Measurements from ENCODE around the gene NTRK3. TPM values are rescaled to one million over a fixed set of nuclear protein-coding genes. Genes with fewer than 3 reads are reported as not detected.

Gene NTRK3
- total and polyA plus RNA-seq, 2 of the 13 experiments (the other 11 are each of a cell fraction or from before 2014, with no cell fraction given) = not detected

DNA sequence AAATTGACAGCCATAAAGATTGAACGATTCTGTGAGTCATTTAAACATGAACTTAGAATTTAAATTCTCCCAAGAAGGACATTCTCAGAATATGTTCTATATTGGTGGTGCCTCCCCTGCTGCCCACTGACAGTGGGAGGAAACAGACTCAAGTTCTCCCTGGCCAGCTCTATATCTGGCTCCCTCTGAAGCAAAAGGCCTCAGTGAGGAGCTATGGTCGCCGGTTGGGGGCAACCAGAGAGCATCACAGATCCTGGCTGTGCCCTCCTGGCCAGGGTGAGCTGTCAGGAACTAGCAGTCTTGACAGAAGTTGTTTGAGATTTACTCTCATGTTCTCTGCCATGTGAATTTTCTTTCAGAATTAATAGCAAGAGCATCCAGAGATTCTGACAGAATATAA, 285.5 kb downstream of the NTRK3 start:
- FAIRE-seq = no peak
- TF ChIP-seq MED13 (CRISPR knock-in tag; IDR thresholded peaks at IDR 0.05) = no peak
- TF ChIP-seq, protein P1, sequence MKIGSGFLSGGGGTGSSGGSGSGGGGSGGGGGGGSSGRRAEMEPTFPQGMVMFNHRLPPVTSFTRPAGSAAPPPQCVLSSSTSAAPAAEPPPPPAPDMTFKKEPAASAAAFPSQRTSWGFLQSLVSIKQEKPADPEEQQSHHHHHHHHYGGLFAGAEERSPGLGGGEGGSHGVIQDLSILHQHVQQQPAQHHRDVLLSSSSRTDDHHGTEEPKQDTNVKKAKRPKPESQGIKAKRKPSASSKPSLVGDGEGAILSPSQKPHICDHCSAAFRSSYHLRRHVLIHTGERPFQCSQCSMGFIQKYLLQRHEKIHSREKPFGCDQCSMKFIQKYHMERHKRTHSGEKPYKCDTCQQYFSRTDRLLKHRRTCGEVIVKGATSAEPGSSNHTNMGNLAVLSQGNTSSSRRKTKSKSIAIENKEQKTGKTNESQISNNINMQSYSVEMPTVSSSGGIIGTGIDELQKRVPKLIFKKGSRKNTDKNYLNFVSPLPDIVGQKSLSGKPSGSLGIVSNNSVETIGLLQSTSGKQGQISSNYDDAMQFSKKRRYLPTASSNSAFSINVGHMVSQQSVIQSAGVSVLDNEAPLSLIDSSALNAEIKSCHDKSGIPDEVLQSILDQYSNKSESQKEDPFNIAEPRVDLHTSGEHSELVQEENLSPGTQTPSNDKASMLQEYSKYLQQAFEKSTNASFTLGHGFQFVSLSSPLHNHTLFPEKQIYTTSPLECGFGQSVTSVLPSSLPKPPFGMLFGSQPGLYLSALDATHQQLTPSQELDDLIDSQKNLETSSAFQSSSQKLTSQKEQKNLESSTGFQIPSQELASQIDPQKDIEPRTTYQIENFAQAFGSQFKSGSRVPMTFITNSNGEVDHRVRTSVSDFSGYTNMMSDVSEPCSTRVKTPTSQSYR (CRISPR knock-in tag; IDR thresholded peaks at IDR 0.05; ENCODE audit: borderline replicate concordance) = no peak
- no peak for TF ChIP-seq ZNF234 (CRISPR knock-in tag; conservative IDR thresholded peaks at IDR 0.05)
- TF ChIP-seq NCOA2 (CRISPR knock-in tag; IDR thresholded peaks at IDR 0.05) = no peak
- TF ChIP-seq GTF2F1 (IDR thresholded peaks at IDR 0.05; ENCODE audit: low read length) = no peak
- TF ChIP-seq GZF1 (CRISPR knock-in tag; IDR thresholded peaks at IDR 0.05) = no peak
- TF ChIP-seq, protein P2, sequence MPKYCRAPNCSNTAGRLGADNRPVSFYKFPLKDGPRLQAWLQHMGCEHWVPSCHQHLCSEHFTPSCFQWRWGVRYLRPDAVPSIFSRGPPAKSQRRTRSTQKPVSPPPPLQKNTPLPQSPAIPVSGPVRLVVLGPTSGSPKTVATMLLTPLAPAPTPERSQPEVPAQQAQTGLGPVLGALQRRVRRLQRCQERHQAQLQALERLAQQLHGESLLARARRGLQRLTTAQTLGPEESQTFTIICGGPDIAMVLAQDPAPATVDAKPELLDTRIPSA (CRISPR knock-in tag; IDR thresholded peaks at IDR 0.05; ENCODE audit: borderline replicate concordance) = no peak
- no peak for TF ChIP-seq ZNF260 (CRISPR knock-in tag; IDR thresholded peaks at IDR 0.05; ENCODE audit: borderline replicate concordance, low read depth)
- no peak for TF ChIP-seq SAFB2 (CRISPR knock-in tag; IDR thresholded peaks at IDR 0.05; ENCODE audit: borderline replicate concordance, low read depth)
- TF ChIP-seq, protein P3, sequence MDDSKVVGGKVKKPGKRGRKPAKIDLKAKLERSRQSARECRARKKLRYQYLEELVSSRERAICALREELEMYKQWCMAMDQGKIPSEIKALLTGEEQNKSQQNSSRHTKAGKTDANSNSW (CRISPR knock-in tag; IDR thresholded peaks at IDR 0.05; ENCODE audit: borderline replicate concordance) = no peak
- no peak for TF ChIP-seq ZNF446 (CRISPR knock-in tag; IDR thresholded peaks at IDR 0.05)
- no peak for TF ChIP-seq TBX2 (CRISPR knock-in tag; IDR thresholded peaks at IDR 0.05; ENCODE audit: borderline replicate concordance)
- no peak for TF ChIP-seq ZNF44 (CRISPR knock-in tag; IDR thresholded peaks at IDR 0.05)
- TF ChIP-seq, protein P4, sequence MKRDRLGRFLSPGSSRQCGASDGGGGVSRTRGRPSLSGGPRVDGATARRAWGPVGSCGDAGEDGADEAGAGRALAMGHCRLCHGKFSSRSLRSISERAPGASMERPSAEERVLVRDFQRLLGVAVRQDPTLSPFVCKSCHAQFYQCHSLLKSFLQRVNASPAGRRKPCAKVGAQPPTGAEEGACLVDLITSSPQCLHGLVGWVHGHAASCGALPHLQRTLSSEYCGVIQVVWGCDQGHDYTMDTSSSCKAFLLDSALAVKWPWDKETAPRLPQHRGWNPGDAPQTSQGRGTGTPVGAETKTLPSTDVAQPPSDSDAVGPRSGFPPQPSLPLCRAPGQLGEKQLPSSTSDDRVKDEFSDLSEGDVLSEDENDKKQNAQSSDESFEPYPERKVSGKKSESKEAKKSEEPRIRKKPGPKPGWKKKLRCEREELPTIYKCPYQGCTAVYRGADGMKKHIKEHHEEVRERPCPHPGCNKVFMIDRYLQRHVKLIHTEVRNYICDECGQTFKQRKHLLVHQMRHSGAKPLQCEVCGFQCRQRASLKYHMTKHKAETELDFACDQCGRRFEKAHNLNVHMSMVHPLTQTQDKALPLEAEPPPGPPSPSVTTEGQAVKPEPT (CRISPR knock-in tag; IDR thresholded peaks at IDR 0.05; ENCODE audit: low read depth) = no peak
- TF ChIP-seq SYNCRIP (IDR thresholded peaks at IDR 0.05; ENCODE audit: insufficient read depth, low read depth, low read length) = no peak
- no peak for TF ChIP-seq PTBP1 (IDR thresholded peaks at IDR 0.05; ENCODE audit: low read depth, low read length, poor library complexity, severe bottlenecking)

More for the DNA sequence above, 285.5 kb downstream of the NTRK3 start:
- in situ Hi-C loops (cut with HindIII; ENCODE audit: extremely low pct_ligation_motif_present, low pct_unique_long_range_greater_than_20kb) = no loop called here
- ATAC-seq = no peak
- 0% methylated on average over 1 of the region's 3 CpGs for WGBS (ENCODE audit: low lambda C conversion rate)
- BruUV-seq (replicated peaks) = no TSS peak
- H4K20me1 ChIP-seq (ENCODE audit: insufficient read depth, low read length) = no peaks in the 10 kb centered on the region
- no peaks in the 10 kb centered on the region for H3K27me3 ChIP-seq (ENCODE audit: control insufficient read depth in 1 of 2, insufficient read depth in 2 of 2, low read length in 2 of 2)
- no peak overlapping the region for H3K4me2 ChIP-seq (ENCODE audit: low read depth, low read length)
- no peak overlapping the region for H3K9ac ChIP-seq (ENCODE audit: insufficient read depth, low read depth, low read length)
- H3K4me1 ChIP-seq (ENCODE audit: insufficient read depth, low read length) = no peaks in the 10 kb centered on the region
- intact Hi-C loops (cut with micrococcal nuclease; ENCODE audit: unreplicated experiment) = no loop called here
- no peak overlapping the region for H3K27ac ChIP-seq (ENCODE audit: extremely low read length, insufficient read depth, low read length)
- H2AFZ ChIP-seq (ENCODE audit: low read length) = no peak overlapping the region
- no peaks in the 10 kb centered on the region for H3K36me3 ChIP-seq (replicated peaks in 1 of 2; ENCODE audit: control insufficient read depth in 1 of 2, insufficient read depth in 2 of 2, low read length in 2 of 2)
- no peaks in the 10 kb centered on the region for H3K79me2 ChIP-seq (ENCODE audit: insufficient read depth, low read length)
- CTCF ChIA-PET (ENCODE audit: low intra/inter-chr PET ratio, low total read pairs) = no interaction called here
- H3K9me3 ChIP-seq (ENCODE audit: low read length) = peaks cover 27% of the 10 kb centered on the region
- H3K4me3 ChIP-seq (replicated peaks in 1 of 3; ENCODE audit: insufficient read depth in 1 of 3, low read depth in 2 of 3, low read length in 3 of 3) = no peak overlapping the region
- POLR2A ChIA-PET = no interaction called here
- no peak for DNase-seq (ENCODE audit: low spot score)
